Muscle layer of duodenum (tissue), 2 donors: ENCODE results near the gene KAZN.

Experiments used
- H3K27ac ChIP-seq: one replicate; pipeline ENCODE4 v1.7.0; 2013; ENCODE audit warnings: mild to moderate bottlenecking, low read length
- H3K27me3 ChIP-seq: one replicate; pipeline ENCODE4 v1.7.0; 2013; ENCODE audit warnings: low read depth, mild to moderate bottlenecking, control low read depth, low read length
- H3K36me3 ChIP-seq, 2 donors: one replicate each; pipeline ENCODE4 v1.7.0; 2013; ENCODE audit warnings: low read length in 2 of 2, control low read depth in 1 of 2, mild to moderate bottlenecking in 1 of 2; ENCODE audit not compliant: insufficient read depth in 2 of 2, control insufficient read depth in 1 of 2
- H3K4me1 ChIP-seq, 2 donors: one replicate each; pipeline ENCODE4 v1.7.0; 2013; ENCODE audit warnings: low read length in 2 of 2, mild to moderate bottlenecking in 2 of 2, control low read depth in 1 of 2, moderate library complexity in 1 of 2; ENCODE audit not compliant: insufficient read depth in 2 of 2, control insufficient read depth in 1 of 2
- H3K4me3 ChIP-seq, 2 donors: one replicate each; pipeline ENCODE4 v1.7.0; 2013; ENCODE audit warnings: low read length in 2 of 2, low read depth in 1 of 2, mild to moderate bottlenecking in 1 of 2
- H3K9me3 ChIP-seq, 2 donors: one replicate each; pipeline ENCODE4 v1.7.0; 2013; ENCODE audit warnings: low read length in 2 of 2, control low read depth in 1 of 2, mild to moderate bottlenecking in 1 of 2; ENCODE audit not compliant: control insufficient read depth in 1 of 2
- donor health status: healthy.

Gene KAZN

GRCh38 chr1:14901371-14901954 is 303.0 kb downstream of the KAZN start:
- no peak overlapping the region for H3K4me3 ChIP-seq
- H3K36me3 ChIP-seq: no peaks in the 10 kb centered on the region
- H3K27me3 ChIP-seq: no peaks in the 10 kb centered on the region
- no peaks in the 10 kb centered on the region for H3K9me3 ChIP-seq
- no peak overlapping the region for H3K27ac ChIP-seq
- no peaks in the 10 kb centered on the region for H3K4me1 ChIP-seq

- Histone ChIP-seq H3K4me1 (no peaks in the 10 kb centered on the region), H3K9me3 (no peaks in the 10 kb centered on the region), H3K27ac (no peak overlapping the region), H3K27me3 (no peaks in the 10 kb centered on the region), H3K36me3 (no peaks in the 10 kb centered on the region), H3K4me3 (no peak overlapping the region)
These were observed 305.4 kb downstream of the KAZN start for GRCh38 chr1:14903922-14904321.

GRCh38 chr1:14906665-14907064 is 308.2 kb downstream of the KAZN start:
- no peaks in the 10 kb centered on the region for H3K36me3 ChIP-seq
- no peaks in the 10 kb centered on the region for H3K9me3 ChIP-seq
- no peaks in the 10 kb centered on the region for H3K4me1 ChIP-seq
- no peak overlapping the region for H3K4me3 ChIP-seq
- H3K27me3 ChIP-seq: no peaks in the 10 kb centered on the region
- no peak overlapping the region for H3K27ac ChIP-seq

GRCh38 chr1:14907416-14907815 is 308.9 kb downstream of the KAZN start:
- Histone ChIP-seq H3K4me1 (no peaks in the 10 kb centered on the region), H3K4me3 (no peak overlapping the region), H3K9me3 (no peaks in the 10 kb centered on the region), H3K27ac (no peak overlapping the region), H3K36me3 (no peaks in the 10 kb centered on the region), H3K27me3 (no peaks in the 10 kb centered on the region)

GRCh38 chr1:14909273-14909672 is 310.8 kb downstream of the KAZN start:
- no peaks in the 10 kb centered on the region for H3K9me3 ChIP-seq
- no peaks in the 10 kb centered on the region for H3K36me3 ChIP-seq
- H3K27ac ChIP-seq: no peak overlapping the region
- H3K4me1 ChIP-seq: no peaks in the 10 kb centered on the region
- no peak overlapping the region for H3K4me3 ChIP-seq
- no peaks in the 10 kb centered on the region for H3K27me3 ChIP-seq

GRCh38 chr1:14909920-14910460 is 311.5 kb downstream of the KAZN start:
- Histone ChIP-seq H3K27me3 (no peaks in the 10 kb centered on the region), H3K4me3 (no peak overlapping the region), H3K9me3 (no peaks in the 10 kb centered on the region), H3K36me3 (no peaks in the 10 kb centered on the region), H3K4me1 (no peaks in the 10 kb centered on the region), H3K27ac (no peak overlapping the region)

- Histone ChIP-seq H3K4me1 (no peaks in the 10 kb centered on the region), H3K27ac (no peak overlapping the region), H3K9me3 (no peaks in the 10 kb centered on the region), H3K4me3 (no peak overlapping the region), H3K27me3 (no peaks in the 10 kb centered on the region), H3K36me3 (no peaks in the 10 kb centered on the region)
These were observed 312.7 kb downstream of the KAZN start for GRCh38 chr1:14910984-14911721.

GRCh38 chr1:14912839-14913481 is 314.5 kb downstream of the KAZN start:
- no peaks in the 10 kb centered on the region for H3K9me3 ChIP-seq
- no peaks in the 10 kb centered on the region for H3K4me1 ChIP-seq
- H3K27ac ChIP-seq: no peak overlapping the region
- H3K36me3 ChIP-seq: no peaks in the 10 kb centered on the region
- H3K4me3 ChIP-seq: no peak overlapping the region
- H3K27me3 ChIP-seq: no peaks in the 10 kb centered on the region

GRCh38 chr1:14913482-14914177 is 315.1 kb downstream of the KAZN start:
- Histone ChIP-seq H3K27ac (no peak overlapping the region), H3K9me3 (no peaks in the 10 kb centered on the region), H3K4me3 (no peak overlapping the region), H3K27me3 (no peaks in the 10 kb centered on the region), H3K4me1 (no peaks in the 10 kb centered on the region), H3K36me3 (no peaks in the 10 kb centered on the region)

GRCh38 chr1:14914351-14914988 is 316.0 kb downstream of the KAZN start:
- Histone ChIP-seq H3K27me3 (no peaks in the 10 kb centered on the region), H3K9me3 (no peaks in the 10 kb centered on the region), H3K4me3 (no peak overlapping the region), H3K27ac (no peak overlapping the region), H3K4me1 (no peaks in the 10 kb centered on the region), H3K36me3 (no peaks in the 10 kb centered on the region)
